ENCODE results near the gene SPINT1. TPM values are rescaled to one million over a fixed set of nuclear protein-coding genes. Genes with fewer than 3 reads are reported as not detected.

SPINT1 gene
- total and polyA plus RNA-seq, 2 of the 13 experiments (the other 11 are each of a cell fraction or from before 2014, with no cell fraction given), result 0.49 to 2.5 TPM

DNA sequence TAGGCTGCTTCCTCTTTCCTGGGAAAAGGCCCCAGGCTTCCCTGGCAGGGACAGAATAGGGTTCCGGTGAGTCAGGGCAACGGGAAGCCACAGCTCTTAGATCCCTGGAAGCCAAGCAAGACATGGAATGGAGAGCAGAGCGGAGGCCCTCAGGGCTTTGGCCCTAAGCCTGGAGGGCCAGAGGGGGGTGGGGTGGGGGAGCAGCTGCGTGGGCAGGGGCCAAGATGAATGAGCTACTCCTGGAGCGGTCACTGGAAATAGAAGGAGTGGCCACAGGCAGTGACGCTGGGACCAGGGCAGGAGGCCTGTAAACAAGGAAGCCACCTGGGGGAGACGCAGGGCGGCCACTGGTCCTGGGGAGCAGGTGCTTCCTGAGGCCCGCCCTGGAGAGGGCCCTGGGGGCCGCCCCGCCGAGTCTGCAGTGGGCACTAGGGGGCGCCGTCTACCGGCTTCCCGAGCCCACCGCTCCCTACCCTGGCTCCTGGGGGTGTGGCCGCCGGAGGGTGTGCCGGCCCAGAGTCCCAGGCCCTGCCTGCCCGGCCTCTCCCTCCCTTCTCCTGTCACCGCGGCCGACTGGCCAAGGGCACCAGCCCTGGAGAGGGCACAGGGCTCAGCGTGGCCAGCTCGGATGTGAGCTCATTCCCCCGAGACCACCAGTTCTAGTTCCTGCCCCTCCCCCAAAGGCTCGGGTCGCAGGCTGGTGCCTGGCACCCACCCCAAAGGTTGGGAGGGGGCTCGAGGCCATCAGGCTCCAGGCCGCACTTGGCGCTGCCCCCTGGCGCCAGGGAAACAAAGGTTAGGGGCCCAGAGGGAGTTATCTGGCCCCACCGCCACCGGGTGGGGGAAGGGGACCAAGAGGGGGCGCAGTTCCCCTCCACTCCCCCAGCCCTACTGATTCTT is 62.5 kb downstream of the SPINT1 start (continued):
- TF ChIP-seq, protein P1, sequence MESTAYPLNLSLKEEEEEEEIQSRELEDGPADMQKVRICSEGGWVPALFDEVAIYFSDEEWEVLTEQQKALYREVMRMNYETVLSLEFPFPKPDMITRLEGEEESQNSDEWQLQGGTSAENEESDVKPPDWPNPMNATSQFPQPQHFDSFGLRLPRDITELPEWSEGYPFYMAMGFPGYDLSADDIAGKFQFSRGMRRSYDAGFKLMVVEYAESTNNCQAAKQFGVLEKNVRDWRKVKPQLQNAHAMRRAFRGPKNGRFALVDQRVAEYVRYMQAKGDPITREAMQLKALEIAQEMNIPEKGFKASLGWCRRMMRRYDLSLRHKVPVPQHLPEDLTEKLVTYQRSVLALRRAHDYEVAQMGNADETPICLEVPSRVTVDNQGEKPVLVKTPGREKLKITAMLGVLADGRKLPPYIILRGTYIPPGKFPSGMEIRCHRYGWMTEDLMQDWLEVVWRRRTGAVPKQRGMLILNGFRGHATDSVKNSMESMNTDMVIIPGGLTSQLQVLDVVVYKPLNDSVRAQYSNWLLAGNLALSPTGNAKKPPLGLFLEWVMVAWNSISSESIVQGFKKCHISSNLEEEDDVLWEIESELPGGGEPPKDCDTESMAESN (CRISPR knock-in tag; conservative IDR thresholded peaks at IDR 0.05), result peak; percentile 84
- 0 out of 2 replicates have a peak, but pooled peaks have one; percentile 21 for TF ChIP-seq MIER3 (CRISPR knock-in tag; IDR thresholded peaks at IDR 0.05; ENCODE audit: borderline replicate concordance)
- peak; percentile 53; the same call in 1 of the 2 replicates for TF ChIP-seq ZNF747 (CRISPR knock-in tag; IDR thresholded peaks at IDR 0.05; ENCODE audit: borderline replicate concordance)
- no peak for TF ChIP-seq ATAD3A (CRISPR knock-in tag; IDR thresholded peaks at IDR 0.05)
- TF ChIP-seq ZNF558 (CRISPR knock-in tag; IDR thresholded peaks at IDR 0.05; ENCODE audit: borderline replicate concordance), result peak; percentile 54; the same call in 1 of the 2 replicates
- TF ChIP-seq RXRB (CRISPR knock-in tag; IDR thresholded peaks at IDR 0.05; ENCODE audit: borderline replicate concordance), result 0 out of 2 replicates have a peak, but pooled peaks have one; percentile 8
- 0 out of 2 replicates have a peak, but pooled peaks have one; percentile 34 for TF ChIP-seq SOX5 (CRISPR knock-in tag; IDR thresholded peaks at IDR 0.05; ENCODE audit: borderline replicate concordance)
- no peak for TF ChIP-seq SOX6 (IDR thresholded peaks at IDR 0.05)
- peak; percentile 53 for TF ChIP-seq SOX6 (CRISPR knock-in tag; IDR thresholded peaks at IDR 0.05)
- no peak for TF ChIP-seq ZNF383 (CRISPR knock-in tag; IDR thresholded peaks at IDR 0.05; ENCODE audit: borderline replicate concordance)
- no peak for TF ChIP-seq ZNF382 (CRISPR knock-in tag; IDR thresholded peaks at IDR 0.05; ENCODE audit: borderline replicate concordance)
- 0 out of 2 replicates have a peak, but pooled peaks have one; percentile 36 for TF ChIP-seq JUND (CRISPR knock-in tag; IDR thresholded peaks at IDR 0.05)
- TF ChIP-seq, protein P2, sequence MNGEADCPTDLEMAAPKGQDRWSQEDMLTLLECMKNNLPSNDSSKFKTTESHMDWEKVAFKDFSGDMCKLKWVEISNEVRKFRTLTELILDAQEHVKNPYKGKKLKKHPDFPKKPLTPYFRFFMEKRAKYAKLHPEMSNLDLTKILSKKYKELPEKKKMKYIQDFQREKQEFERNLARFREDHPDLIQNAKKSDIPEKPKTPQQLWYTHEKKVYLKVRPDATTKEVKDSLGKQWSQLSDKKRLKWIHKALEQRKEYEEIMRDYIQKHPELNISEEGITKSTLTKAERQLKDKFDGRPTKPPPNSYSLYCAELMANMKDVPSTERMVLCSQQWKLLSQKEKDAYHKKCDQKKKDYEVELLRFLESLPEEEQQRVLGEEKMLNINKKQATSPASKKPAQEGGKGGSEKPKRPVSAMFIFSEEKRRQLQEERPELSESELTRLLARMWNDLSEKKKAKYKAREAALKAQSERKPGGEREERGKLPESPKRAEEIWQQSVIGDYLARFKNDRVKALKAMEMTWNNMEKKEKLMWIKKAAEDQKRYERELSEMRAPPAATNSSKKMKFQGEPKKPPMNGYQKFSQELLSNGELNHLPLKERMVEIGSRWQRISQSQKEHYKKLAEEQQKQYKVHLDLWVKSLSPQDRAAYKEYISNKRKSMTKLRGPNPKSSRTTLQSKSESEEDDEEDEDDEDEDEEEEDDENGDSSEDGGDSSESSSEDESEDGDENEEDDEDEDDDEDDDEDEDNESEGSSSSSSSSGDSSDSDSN (CRISPR knock-in tag; IDR thresholded peaks at IDR 0.05), result peak; percentile 79
- TF ChIP-seq LCORL (IDR thresholded peaks at IDR 0.05), result no peak
- TF ChIP-seq LCORL (CRISPR knock-in tag; IDR thresholded peaks at IDR 0.05), result peak; percentile 77
- peak; percentile 60; the same call in 1 of the 2 replicates for TF ChIP-seq NRL (CRISPR knock-in tag; IDR thresholded peaks at IDR 0.05; ENCODE audit: borderline replicate concordance)
- TF ChIP-seq, protein P3, sequence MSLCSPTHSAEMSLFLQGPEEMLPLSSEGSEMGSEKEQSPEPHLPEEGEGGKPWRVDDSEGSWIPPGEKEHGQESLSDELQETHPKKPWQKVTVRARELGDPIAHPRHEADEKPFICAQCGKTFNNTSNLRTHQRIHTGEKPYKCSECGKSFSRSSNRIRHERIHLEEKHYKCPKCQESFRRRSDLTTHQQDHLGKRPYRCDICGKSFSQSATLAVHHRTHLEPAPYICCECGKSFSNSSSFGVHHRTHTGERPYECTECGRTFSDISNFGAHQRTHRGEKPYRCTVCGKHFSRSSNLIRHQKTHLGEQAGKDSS (CRISPR knock-in tag; IDR thresholded peaks at IDR 0.05; ENCODE audit: borderline replicate concordance, low read depth), result no peak
- peak; percentile 60 for TF ChIP-seq MED1 (CRISPR knock-in tag; IDR thresholded peaks at IDR 0.05)
- TF ChIP-seq, protein P4, sequence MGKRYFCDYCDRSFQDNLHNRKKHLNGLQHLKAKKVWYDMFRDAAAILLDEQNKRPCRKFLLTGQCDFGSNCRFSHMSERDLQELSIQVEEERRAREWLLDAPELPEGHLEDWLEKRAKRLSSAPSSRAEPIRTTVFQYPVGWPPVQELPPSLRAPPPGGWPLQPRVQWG (CRISPR knock-in tag; IDR thresholded peaks at IDR 0.05; ENCODE audit: borderline replicate concordance, low read depth), result no peak
- TF ChIP-seq ZNF326 (CRISPR knock-in tag; IDR thresholded peaks at IDR 0.05; ENCODE audit: borderline replicate concordance), result no peak
- peak in 1 of 2 experiments; percentile 76; a peak in 2 of 4 replicates for TF ChIP-seq KLF16 (CRISPR knock-in tag; IDR thresholded peaks at IDR 0.05)
- TF ChIP-seq ERF (CRISPR knock-in tag; IDR thresholded peaks at IDR 0.05), result peak; percentile 59; the same call in 1 of the 2 replicates
- peak; percentile 92 for TF ChIP-seq AGO2 (optimal IDR thresholded peaks at IDR 0.05; ENCODE audit: low read depth, low read length)
- no peak for TF ChIP-seq ZNF264 (CRISPR knock-in tag; IDR thresholded peaks at IDR 0.05)
